NCI-H526 treated with DMSO at 0.1 percent for 48 hours (cell line): ENCODE data around the gene DNAJA3.
A peak's percentile ranks its signal among the peaks of the same experiment; 100 is the strongest.

ENCODE experiments used
- DNase-seq: peaks from one replicate; lab custom pipeline; 2025; lab: John Stamatoyannopoulos, UW

Gene DNAJA3

GRCh38 chr16:4425378-4426020 lies at the start of gene DNAJA3:
TSS of gene DNAJA3 (plus strand) at chr16:4425868. CDS start at chr16:4425882, 14 bp downstream.
- peak; percentile 88 for DNase-seq

- no peak for DNase-seq
Measured at GRCh38 chr16:4376126-4376892, 49.4 kb upstream of the DNAJA3 start.

GRCh38 chr16:4376893-4377572 lies 48.6 kb upstream of the DNAJA3 start:
- DNase-seq: no peak

GRCh38 chr16:4377573-4378154 lies 48.0 kb upstream of the DNAJA3 start:
- no peak for DNase-seq

GRCh38 chr16:4378161-4378666 lies 47.5 kb upstream of the DNAJA3 start:
- no peak for DNase-seq

GRCh38 chr16:4378999-4379690 lies 46.5 kb upstream of the DNAJA3 start:
- DNase-seq: no peak

- no peak for DNase-seq
Measured at GRCh38 chr16:4380119-4381063, 45.3 kb upstream of the DNAJA3 start.

GRCh38 chr16:4381072-4381934 lies 44.4 kb upstream of the DNAJA3 start:
- DNase-seq: no peak

- DNase-seq: no peak
Measured at GRCh38 chr16:4381935-4382794, 43.5 kb upstream of the DNAJA3 start.

- DNase-seq: no peak
Measured at GRCh38 chr16:4382795-4383357, 42.8 kb upstream of the DNAJA3 start.

- no peak for DNase-seq
Measured at GRCh38 chr16:4383591-4384444, 41.9 kb upstream of the DNAJA3 start.

GRCh38 chr16:4384509-4384942 lies 41.1 kb upstream of the DNAJA3 start:
- DNase-seq: no peak

- no peak for DNase-seq
Measured at GRCh38 chr16:4385066-4385788, 40.4 kb upstream of the DNAJA3 start.

- DNase-seq: no peak
Measured at GRCh38 chr16:4385789-4386450, 39.7 kb upstream of the DNAJA3 start.

GRCh38 chr16:4386451-4386805 lies 39.2 kb upstream of the DNAJA3 start:
- no peak for DNase-seq

- DNase-seq: no peak
Measured at GRCh38 chr16:4386951-4387565, 38.6 kb upstream of the DNAJA3 start.
